ENCODE measurements around the gene EXOC4.

DNA sequence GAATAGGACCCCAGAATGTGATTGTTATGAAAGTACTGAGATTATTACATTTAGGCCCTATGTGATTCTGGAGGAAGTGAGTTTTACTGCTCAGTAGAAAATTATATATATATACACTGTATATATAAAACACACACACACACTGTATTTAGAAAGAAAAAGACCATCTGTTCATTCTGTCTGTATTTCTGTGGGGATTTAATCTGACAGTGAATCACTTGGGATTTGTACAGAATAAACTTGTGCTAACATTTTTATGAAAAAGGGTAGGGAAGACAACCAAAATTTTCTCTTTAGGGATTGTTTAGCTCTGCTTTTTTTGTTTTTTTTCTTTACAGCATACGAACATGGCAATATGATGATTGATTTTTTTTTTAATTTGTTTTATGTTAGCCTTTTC lies 142.7 kb downstream of the EXOC4 start:
- TF ChIP-seq, protein P1, sequence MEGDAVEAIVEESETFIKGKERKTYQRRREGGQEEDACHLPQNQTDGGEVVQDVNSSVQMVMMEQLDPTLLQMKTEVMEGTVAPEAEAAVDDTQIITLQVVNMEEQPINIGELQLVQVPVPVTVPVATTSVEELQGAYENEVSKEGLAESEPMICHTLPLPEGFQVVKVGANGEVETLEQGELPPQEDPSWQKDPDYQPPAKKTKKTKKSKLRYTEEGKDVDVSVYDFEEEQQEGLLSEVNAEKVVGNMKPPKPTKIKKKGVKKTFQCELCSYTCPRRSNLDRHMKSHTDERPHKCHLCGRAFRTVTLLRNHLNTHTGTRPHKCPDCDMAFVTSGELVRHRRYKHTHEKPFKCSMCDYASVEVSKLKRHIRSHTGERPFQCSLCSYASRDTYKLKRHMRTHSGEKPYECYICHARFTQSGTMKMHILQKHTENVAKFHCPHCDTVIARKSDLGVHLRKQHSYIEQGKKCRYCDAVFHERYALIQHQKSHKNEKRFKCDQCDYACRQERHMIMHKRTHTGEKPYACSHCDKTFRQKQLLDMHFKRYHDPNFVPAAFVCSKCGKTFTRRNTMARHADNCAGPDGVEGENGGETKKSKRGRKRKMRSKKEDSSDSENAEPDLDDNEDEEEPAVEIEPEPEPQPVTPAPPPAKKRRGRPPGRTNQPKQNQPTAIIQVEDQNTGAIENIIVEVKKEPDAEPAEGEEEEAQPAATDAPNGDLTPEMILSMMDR (IDR thresholded peaks at IDR 0.05; ENCODE audit: low read depth, low read length, poor library complexity, severe bottlenecking): no peak
- no peak for TF ChIP-seq EZH2phosphoT487 (IDR thresholded peaks at IDR 0.05; ENCODE audit: borderline replicate concordance, low read length)

Measured in DOHH2 (cell line).